ENCODE results near the gene FRRS1L. TPM values are rescaled to one million over a fixed set of nuclear protein-coding genes. Genes with fewer than 3 reads are reported as not detected.

Gene FRRS1L
- total RNA-seq, 2 donors from 2014 or later, result 0.81 to 1.1 TPM

GRCh38 chr9:109193974-109194556 is 27.0 kb upstream of the FRRS1L start:
- Histone ChIP-seq H3K9me3 (no peaks in the 10 kb centered on the region), H3K4me3 (no peak overlapping the region), H3K27me3 (replicated peaks; ENCODE audit: insufficient read depth) (no peaks in the 10 kb centered on the region), H3K36me3 (no peaks in the 10 kb centered on the region), H3K4me1 (ENCODE audit: control insufficient read depth in 1 of 2, low read depth in 2 of 2) (no peaks in the 10 kb centered on the region), H3K27ac (no peak overlapping the region)
- DNase-seq (ENCODE audit: low spot score) (no peak), ATAC-seq (ENCODE audit: insufficient number of reproducible peaks, low FRiP score, low read depth) (no peak)
- no peak for TF ChIP-seq CTCF (IDR thresholded peaks at IDR 0.05)

- Histone ChIP-seq H3K27me3 (replicated peaks; ENCODE audit: insufficient read depth) (no peaks in the 10 kb centered on the region), H3K9me3 (no peaks in the 10 kb centered on the region), H3K4me1 (ENCODE audit: control insufficient read depth in 1 of 2, low read depth in 2 of 2) (no peaks in the 10 kb centered on the region), H3K36me3 (no peaks in the 10 kb centered on the region), H3K4me3 (no peak overlapping the region), H3K27ac (no peak overlapping the region)
- no peak for TF ChIP-seq CTCF (IDR thresholded peaks at IDR 0.05)
- DNase-seq (ENCODE audit: low spot score), result no peak
- no peak for ATAC-seq (ENCODE audit: insufficient number of reproducible peaks, low FRiP score, low read depth)
These were observed 25.8 kb upstream of the FRRS1L start for GRCh38 chr9:109192732-109193361.

GRCh38 chr9:109191746-109192145 is 24.7 kb upstream of the FRRS1L start:
- no peak for ATAC-seq (ENCODE audit: insufficient number of reproducible peaks, low FRiP score, low read depth)
- DNase-seq (ENCODE audit: low spot score), result no peak
- TF ChIP-seq CTCF (IDR thresholded peaks at IDR 0.05), result no peak

GRCh38 chr9:109190151-109190550 is 23.1 kb upstream of the FRRS1L start:
- Histone ChIP-seq H3K4me1 (ENCODE audit: control insufficient read depth in 1 of 2, low read depth in 2 of 2) (no peaks in the 10 kb centered on the region), H3K27ac (no peak overlapping the region), H3K4me3 (no peak overlapping the region), H3K9me3 (no peaks in the 10 kb centered on the region), H3K36me3 (no peaks in the 10 kb centered on the region), H3K27me3 (replicated peaks; ENCODE audit: insufficient read depth) (no peaks in the 10 kb centered on the region)
- DNase-seq (ENCODE audit: low spot score) (no peak), ATAC-seq (ENCODE audit: insufficient number of reproducible peaks, low FRiP score, low read depth) (no peak)
- no peak for TF ChIP-seq CTCF (IDR thresholded peaks at IDR 0.05)

More at GRCh38 chr9:109191746-109192145, 24.7 kb upstream of the FRRS1L start:
- no peak overlapping the region for H3K4me3 ChIP-seq
- no peak overlapping the region for H3K27ac ChIP-seq
- no peaks in the 10 kb centered on the region for H3K36me3 ChIP-seq
- no peaks in the 10 kb centered on the region for H3K27me3 ChIP-seq (replicated peaks; ENCODE audit: insufficient read depth)
- no peaks in the 10 kb centered on the region for H3K4me1 ChIP-seq (ENCODE audit: control insufficient read depth in 1 of 2, low read depth in 2 of 2)
- H3K9me3 ChIP-seq, result no peaks in the 10 kb centered on the region

- H3K9me3 ChIP-seq, result no peaks in the 10 kb centered on the region
- no peak for DNase-seq (ENCODE audit: low spot score)
- no peak overlapping the region for H3K27ac ChIP-seq
- no peak for TF ChIP-seq CTCF (IDR thresholded peaks at IDR 0.05)
- no peak overlapping the region for H3K4me3 ChIP-seq
- no peaks in the 10 kb centered on the region for H3K4me1 ChIP-seq (ENCODE audit: control insufficient read depth in 1 of 2, low read depth in 2 of 2)
- ATAC-seq (ENCODE audit: insufficient number of reproducible peaks, low FRiP score, low read depth), result no peak
- H3K36me3 ChIP-seq, result no peaks in the 10 kb centered on the region
- H3K27me3 ChIP-seq (replicated peaks; ENCODE audit: insufficient read depth), result no peaks in the 10 kb centered on the region
These were observed 19.9 kb upstream of the FRRS1L start for GRCh38 chr9:109186857-109187520.

All from thoracic aorta (tissue), 2 donors.